ENCODE measurements around the gene TECR. TPM values are rescaled to one million over a fixed set of nuclear protein-coding genes. Genes with fewer than 3 reads are reported as not detected.

TECR gene
- 236 TPM for polyA plus RNA-seq (2012; ENCODE audit: insufficient read depth, insufficient read length, low read depth)

GRCh38 chr19:14529254-14530004 lies at the start of gene TECR:
Gene TECR, plus strand, starts transcription at chr19:14529594. Its CDS starts 103 bp downstream, at chr19:14529697.
- no peak for TF ChIP-seq CTCF (IDR thresholded peaks at IDR 0.05; ENCODE audit: low read depth, low read length)
- peak within 1 kb of the TSS; percentile 97 for H3K4me3 ChIP-seq (ENCODE audit: low read depth, low read length)
- peak; percentile 100 for DNase-seq
- no peaks in the 10 kb centered on the region for H3K36me3 ChIP-seq
- H3K4me1 ChIP-seq, result no peaks in the 10 kb centered on the region
- H3K9me3 ChIP-seq, result no peaks in the 10 kb centered on the region
- no peaks in the 10 kb centered on the region for H3K27me3 ChIP-seq

- no peaks in the 10 kb centered on the region for H3K27me3 ChIP-seq
- H3K4me1 ChIP-seq, result peaks cover 28% of the 10 kb centered on the region
- H3K36me3 ChIP-seq, result no peaks in the 10 kb centered on the region; the same call in 1 of the 2 replicates
- no peaks in the 10 kb centered on the region for H3K9me3 ChIP-seq
- DNase-seq, result peak; percentile 74
- peak; percentile 88 for TF ChIP-seq CTCF (IDR thresholded peaks at IDR 0.05; ENCODE audit: low read depth, low read length)
- H3K4me3 ChIP-seq (ENCODE audit: low read depth, low read length), result no peak overlapping the region
These were observed 49.3 kb upstream of the TECR start for GRCh38 chr19:14479975-14480699.

GRCh38 chr19:14480700-14481079 lies 48.7 kb upstream of the TECR start:
- no peaks in the 10 kb centered on the region for H3K9me3 ChIP-seq
- H3K36me3 ChIP-seq, result no peaks in the 10 kb centered on the region; the same call in 1 of the 2 replicates
- H3K4me3 ChIP-seq (ENCODE audit: low read depth, low read length), result no peak overlapping the region
- H3K4me1 ChIP-seq, result peaks cover 23% of the 10 kb centered on the region
- DNase-seq, result no peak
- no peak for TF ChIP-seq CTCF (IDR thresholded peaks at IDR 0.05; ENCODE audit: low read depth, low read length)
- no peaks in the 10 kb centered on the region for H3K27me3 ChIP-seq

- Histone ChIP-seq H3K27me3 (no peaks in the 10 kb centered on the region), H3K36me3 (peaks cover 6% of the 10 kb centered on the region; the same call in 1 of the 2 replicates), H3K4me1 (peaks cover 8% of the 10 kb centered on the region), H3K4me3 (ENCODE audit: low read depth, low read length) (no peak overlapping the region), H3K9me3 (peaks cover 2% of the 10 kb centered on the region; the same call in 1 of the 2 replicates)
- DNase-seq, result no peak
- TF ChIP-seq CTCF (IDR thresholded peaks at IDR 0.05; ENCODE audit: low read depth, low read length), result no peak
These were observed 47.0 kb upstream of the TECR start for GRCh38 chr19:14482172-14482941.

- Histone ChIP-seq H3K36me3 (peaks cover 15% of the 10 kb centered on the region), H3K9me3 (peaks cover 2% of the 10 kb centered on the region; the same call in 1 of the 2 replicates), H3K4me3 (ENCODE audit: low read depth, low read length) (no peak overlapping the region), H3K27me3 (no peaks in the 10 kb centered on the region), H3K4me1 (no peaks in the 10 kb centered on the region)
- no peak for DNase-seq
- TF ChIP-seq CTCF (IDR thresholded peaks at IDR 0.05; ENCODE audit: low read depth, low read length), result no peak
These were observed 41.8 kb upstream of the TECR start for GRCh38 chr19:14487370-14488125.

All from BE2C (cell line).